Measurements from ENCODE around the gene FCF1.

GRCh38 chr14:74747237-74747636, 34.3 kb downstream of the FCF1 start:
- TF ChIP-seq CTCF (conservative IDR thresholded peaks at IDR 0.05; ENCODE audit: low read depth in 2 of 2), result no peak
- no peak for TF ChIP-seq EZH2 (IDR thresholded peaks at IDR 0.05; ENCODE audit: low read depth, unreplicated experiment)
- no peak for TF ChIP-seq POLR2AphosphoS5 (IDR thresholded peaks at IDR 0.05; ENCODE audit: low read depth)
- no peak for TF ChIP-seq EZH2phosphoT487 (IDR thresholded peaks at IDR 0.05; ENCODE audit: unreplicated experiment)
- no peak for TF ChIP-seq JUNB (IDR thresholded peaks at IDR 0.05; ENCODE audit: unreplicated experiment)
